SK-N-SH treated with all-trans-retinoic acid at 6 μM for 48 hours (cell line): ENCODE results near the gene SORCS2.

Source experiments
- ATAC-seq: fragments of 200-7000 bp; cut with Tn5 transposase; 3 replicates; pipeline ENCODE4 v1.9.1; 2020; ENCODE audit warnings: mild to moderate bottlenecking, moderate library complexity
- ARNTL ChIP-seq: fragments of 450-650 bp; formaldehyde crosslinking; IDR thresholded peaks from 2 replicates; pipeline ENCODE4 v1.5.0; 2020; ENCODE audit warnings: low read depth, mild to moderate bottlenecking, moderate library complexity, borderline replicate concordance
- CREB5 ChIP-seq: fragments of 250-450 bp; sonication (Bioruptor Pico); IDR thresholded peaks from 2 replicates; pipeline ENCODE4 v1.5.1; 2020; ENCODE audit warnings: low read depth, mild to moderate bottlenecking, moderate library complexity
- CSDC2 ChIP-seq: fragments of 250-450 bp; sonication (Bioruptor Pico); IDR thresholded peaks from 2 replicates; pipeline ENCODE4 v1.5.0; 2020; ENCODE audit warnings: mild to moderate bottlenecking, moderate library complexity
- CSRNP3 ChIP-seq: fragments of 250-450 bp; sonication (Bioruptor Pico); IDR thresholded peaks from 2 replicates; pipeline ENCODE4 v1.5.1; 2021; ENCODE audit warnings: mild to moderate bottlenecking, moderate library complexity
- GLIS3 ChIP-seq: fragments of 250-450 bp; sonication (Bioruptor Pico); IDR thresholded peaks from 2 replicates; pipeline ENCODE4 v1.5.0; 2020; ENCODE audit warnings: mild to moderate bottlenecking, moderate library complexity
- ISL1 ChIP-seq: fragments of 250-450 bp; sonication (Bioruptor Pico); IDR thresholded peaks from 2 replicates; pipeline ENCODE4 v2.1.2; 2022; ENCODE audit warnings: mild to moderate bottlenecking, moderate library complexity
- PATZ1 ChIP-seq: fragments of 250-450 bp; sonication (Bioruptor Pico); IDR thresholded peaks from 2 replicates; pipeline ENCODE4 v1.8.0; 2020; ENCODE audit warnings: mild to moderate bottlenecking, moderate library complexity, borderline replicate concordance
- POU6F1 ChIP-seq: fragments of 250-450 bp; sonication (Bioruptor Pico); IDR thresholded peaks from 2 replicates; pipeline ENCODE4 v1.8.0; 2021; ENCODE audit warnings: low read depth, mild to moderate bottlenecking, moderate library complexity, borderline replicate concordance
- PPARA ChIP-seq: fragments of 250-450 bp; sonication (Bioruptor Pico); IDR thresholded peaks from 2 replicates; pipeline ENCODE4 v1.5.0; 2020; ENCODE audit warnings: mild to moderate bottlenecking, borderline replicate concordance
- RARB ChIP-seq: fragments of 250-450 bp; sonication (Bioruptor Pico); IDR thresholded peaks from 2 replicates; pipeline ENCODE4 v1.8.0; 2021; ENCODE audit warnings: mild to moderate bottlenecking, moderate library complexity
- SNAI2 ChIP-seq: fragments of 250-450 bp; sonication (Bioruptor Pico); IDR thresholded peaks from 2 replicates; pipeline ENCODE4 v1.5.0; 2020; ENCODE audit warnings: mild to moderate bottlenecking, moderate library complexity
- TCF4 ChIP-seq: fragments of 250-450 bp; sonication (Bioruptor Pico); IDR thresholded peaks from 2 replicates; pipeline ENCODE4 v1.8.0; 2021; ENCODE audit warnings: mild to moderate bottlenecking, moderate library complexity, borderline replicate concordance
- TOX ChIP-seq: fragments of 250-450 bp; sonication (Bioruptor Pico); IDR thresholded peaks from 2 replicates; pipeline ENCODE4 v1.8.0; 2021; ENCODE audit warnings: mild to moderate bottlenecking, moderate library complexity, borderline replicate concordance
- TSHZ2 ChIP-seq: fragments of 250-450 bp; sonication (Bioruptor Pico); IDR thresholded peaks from 2 replicates; pipeline ENCODE4 v1.5.0; 2020; ENCODE audit warnings: mild to moderate bottlenecking, moderate library complexity
- ZC3H10 ChIP-seq: fragments of 250-450 bp; sonication (Bioruptor Pico); IDR thresholded peaks from 2 replicates; pipeline ENCODE4 v1.5.1; 2021; ENCODE audit warnings: mild to moderate bottlenecking, moderate library complexity
- ZFP3 ChIP-seq: fragments of 250-450 bp; sonication (Bioruptor Pico); IDR thresholded peaks from 2 replicates; pipeline ENCODE4 v1.5.0; 2020; ENCODE audit warnings: mild to moderate bottlenecking, moderate library complexity
- ZNF565 ChIP-seq: fragments of 450-650 bp; formaldehyde crosslinking; conservative IDR thresholded peaks from 2 replicates; pipeline ENCODE4 v1.5.0; 2020; ENCODE audit warnings: low read depth, mild to moderate bottlenecking, moderate library complexity
- ZNF70 ChIP-seq: fragments of 450-650 bp; formaldehyde crosslinking; IDR thresholded peaks from 2 replicates; pipeline ENCODE4 v1.5.0; 2020; ENCODE audit warnings: mild to moderate bottlenecking, moderate library complexity
- ZNF8 ChIP-seq: fragments of 450-650 bp; formaldehyde crosslinking; IDR thresholded peaks from 2 replicates; pipeline ENCODE4 v1.5.0; 2020; ENCODE audit warnings: mild to moderate bottlenecking, moderate library complexity

The SORCS2 gene

GRCh38 chr4:7536876-7537275 lies 344.5 kb downstream of the SORCS2 start:
- TF ChIP-seq TSHZ2 (CRISPR knock-in tag), result no peak
- TF ChIP-seq CSDC2 (CRISPR knock-in tag), result no peak
- TF ChIP-seq PATZ1 (CRISPR knock-in tag), result no peak
- no peak for TF ChIP-seq POU6F1 (CRISPR knock-in tag)
- TF ChIP-seq ZNF565 (CRISPR knock-in tag), result no peak
- no peak for TF ChIP-seq RARB (CRISPR knock-in tag)
- no peak for TF ChIP-seq GLIS3 (CRISPR knock-in tag)
- TF ChIP-seq CSRNP3 (CRISPR knock-in tag), result no peak
- no peak for TF ChIP-seq ISL1
- TF ChIP-seq TOX (CRISPR knock-in tag), result no peak
- no peak for TF ChIP-seq ZNF70 (CRISPR knock-in tag)
- TF ChIP-seq ZFP3 (CRISPR knock-in tag), result no peak
- no peak for TF ChIP-seq ARNTL
- TF ChIP-seq ZNF8 (CRISPR knock-in tag), result no peak
- no peak for TF ChIP-seq ZC3H10 (CRISPR knock-in tag)
- TF ChIP-seq PPARA (CRISPR knock-in tag), result no peak
- TF ChIP-seq TCF4 (CRISPR knock-in tag), result no peak
- ATAC-seq, result no peak

GRCh38 chr4:7537853-7538400 lies 345.6 kb downstream of the SORCS2 start:
- TF ChIP-seq GLIS3 (CRISPR knock-in tag) (no peak), TCF4 (CRISPR knock-in tag) (no peak), CREB5 (no peak), ZNF565 (CRISPR knock-in tag) (no peak)
- no peak for ATAC-seq

- TF ChIP-seq TOX (CRISPR knock-in tag), result no peak
- no peak for TF ChIP-seq CSRNP3 (CRISPR knock-in tag)
- TF ChIP-seq CSDC2 (CRISPR knock-in tag), result no peak
- TF ChIP-seq ZNF8 (CRISPR knock-in tag), result no peak
- no peak for TF ChIP-seq RARB (CRISPR knock-in tag)
- TF ChIP-seq ZC3H10 (CRISPR knock-in tag), result no peak
- TF ChIP-seq PPARA (CRISPR knock-in tag), result no peak
- TF ChIP-seq ZNF70 (CRISPR knock-in tag), result no peak
- TF ChIP-seq SNAI2 (CRISPR knock-in tag), result no peak
- TF ChIP-seq TCF4 (CRISPR knock-in tag), result no peak
- TF ChIP-seq CREB5, result no peak
- ATAC-seq, result no peak
These were observed 346.2 kb downstream of the SORCS2 start for GRCh38 chr4:7538518-7538917.
